NB4 (cell line): ENCODE measurements around the gene CBR1.

Source experiments
- MYC ChIP-seq: IDR thresholded peaks from 2 replicates; pipeline ENCODE4 v1.6.1; 2011; ENCODE audit warnings: low read depth, low read length
- POLR2A ChIP-seq: IDR thresholded peaks from 2 replicates; pipeline ENCODE4 v1.6.1; 2011; ENCODE audit warnings: mild to moderate bottlenecking; ENCODE audit not compliant: insufficient read length; ENCODE audit errors: extremely low read depth
- TF ChIP-seq, protein P1 (sequence below): IDR thresholded peaks from one replicate; pipeline ENCODE4 v1.5.1; 2012; ENCODE audit warnings: low read depth, low read length
- TF ChIP-seq, protein P2 (sequence below): IDR thresholded peaks from 2 replicates; pipeline ENCODE4 v1.6.1; 2011; ENCODE audit warnings: low read depth, low read length

DNA sequence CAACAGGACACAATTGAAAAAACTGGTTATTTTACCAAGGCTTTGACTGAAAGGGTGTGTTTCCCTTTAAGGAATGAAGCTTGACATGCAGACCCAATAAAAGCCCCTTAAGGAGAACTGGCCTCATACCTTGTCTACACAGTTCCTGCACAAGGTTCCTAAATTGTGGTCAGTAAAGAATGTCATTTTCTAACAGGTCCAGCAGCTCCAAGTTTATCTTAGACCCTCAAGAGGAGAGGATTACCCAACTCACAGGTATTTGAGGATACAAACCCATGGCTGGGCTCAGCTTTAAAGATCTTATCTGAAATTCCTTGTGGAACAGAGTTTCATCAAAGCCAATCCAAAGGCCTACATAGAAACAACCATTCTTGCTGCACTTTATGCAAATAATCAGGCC lies 33.6 kb downstream of the CBR1 start:
- TF ChIP-seq, protein P1, sequence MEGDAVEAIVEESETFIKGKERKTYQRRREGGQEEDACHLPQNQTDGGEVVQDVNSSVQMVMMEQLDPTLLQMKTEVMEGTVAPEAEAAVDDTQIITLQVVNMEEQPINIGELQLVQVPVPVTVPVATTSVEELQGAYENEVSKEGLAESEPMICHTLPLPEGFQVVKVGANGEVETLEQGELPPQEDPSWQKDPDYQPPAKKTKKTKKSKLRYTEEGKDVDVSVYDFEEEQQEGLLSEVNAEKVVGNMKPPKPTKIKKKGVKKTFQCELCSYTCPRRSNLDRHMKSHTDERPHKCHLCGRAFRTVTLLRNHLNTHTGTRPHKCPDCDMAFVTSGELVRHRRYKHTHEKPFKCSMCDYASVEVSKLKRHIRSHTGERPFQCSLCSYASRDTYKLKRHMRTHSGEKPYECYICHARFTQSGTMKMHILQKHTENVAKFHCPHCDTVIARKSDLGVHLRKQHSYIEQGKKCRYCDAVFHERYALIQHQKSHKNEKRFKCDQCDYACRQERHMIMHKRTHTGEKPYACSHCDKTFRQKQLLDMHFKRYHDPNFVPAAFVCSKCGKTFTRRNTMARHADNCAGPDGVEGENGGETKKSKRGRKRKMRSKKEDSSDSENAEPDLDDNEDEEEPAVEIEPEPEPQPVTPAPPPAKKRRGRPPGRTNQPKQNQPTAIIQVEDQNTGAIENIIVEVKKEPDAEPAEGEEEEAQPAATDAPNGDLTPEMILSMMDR = no peak
- TF ChIP-seq MYC = no peak
- TF ChIP-seq POLR2A = no peak
- TF ChIP-seq, protein P2, sequence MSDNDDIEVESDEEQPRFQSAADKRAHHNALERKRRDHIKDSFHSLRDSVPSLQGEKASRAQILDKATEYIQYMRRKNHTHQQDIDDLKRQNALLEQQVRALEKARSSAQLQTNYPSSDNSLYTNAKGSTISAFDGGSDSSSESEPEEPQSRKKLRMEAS = no peak
